Caco-2 (cell line): ENCODE results near the gene NUAK1. TPM values are rescaled to one million over a fixed set of nuclear protein-coding genes. Genes with fewer than 3 reads are reported as not detected.

Source experiments
- BruUV-seq: library from RNA; stranded (reverse); fragments of 400-500 nt; replicated peaks from 2 replicates; lab custom pipeline; 2021; lab: Mats Ljungman, UMichigan
- CTCF ChIA-PET: fragments of 300-600 bp; sonication (Branson Sonifier 250); formaldehyde crosslinking; loops from one replicate; lab custom pipeline; 2022; ENCODE audit warnings: antibody characterized with exemption; lab: Charles Lee
- POLR2A ChIA-PET: fragments of 300-600 bp; sonication (Branson Sonifier 250); formaldehyde crosslinking; loops from one replicate; lab custom pipeline; 2022; ENCODE audit warnings: antibody characterized with exemption; lab: Charles Lee
- DNase-seq, 2 experiments: peaks; one replicate each; pipeline versions ENCODE4 v3.0.0 to v3.0.0-alpha.2; 2020 to 2022
- H3K27me3 ChIP-seq: replicated peaks from 2 replicates; pipeline ENCODE4 v1.6.0; 2011; ENCODE audit warnings: low read length; ENCODE audit not compliant: control insufficient read depth, insufficient read depth
- H3K36me3 ChIP-seq: 2 replicates; pipeline ENCODE4 v1.5.1; 2011; ENCODE audit warnings: low read length; ENCODE audit not compliant: control insufficient read depth, insufficient read depth
- H3K4me1 ChIP-seq: fragments of 250-450 bp; sonication (Bioruptor Pico); 2 replicates; pipeline ENCODE4 v1.5.1; 2020; ENCODE audit warnings: mild to moderate bottlenecking
- H3K4me3 ChIP-seq: 2 replicates; pipeline ENCODE4 v1.5.1; 2011; ENCODE audit warnings: low read depth, mild to moderate bottlenecking, control low read depth, low read length
- H3K9me3 ChIP-seq: fragments of 250-450 bp; sonication (Bioruptor Pico); 2 replicates; pipeline ENCODE4 v1.5.1; 2020; ENCODE audit warnings: mild to moderate bottlenecking, moderate library complexity
- H3K27ac Mint-ChIP-seq: one replicate; pipeline ENCODE4 v1.8.0; 2022; ENCODE audit warnings: mixed read lengths; ENCODE audit not compliant: unreplicated experiment
- H3K27me3 Mint-ChIP-seq: one replicate; pipeline ENCODE4 v1.8.0; 2022; ENCODE audit warnings: mixed read lengths; ENCODE audit not compliant: insufficient read depth, unreplicated experiment
- H3K36me3 Mint-ChIP-seq: one replicate; pipeline ENCODE4 v1.8.0; 2022; ENCODE audit warnings: mild to moderate bottlenecking, mixed read lengths; ENCODE audit not compliant: insufficient read depth, unreplicated experiment
- H3K4me1 Mint-ChIP-seq: one replicate; pipeline ENCODE4 v1.8.0; 2022; ENCODE audit warnings: low read depth, mixed read lengths; ENCODE audit not compliant: unreplicated experiment
- H3K4me3 Mint-ChIP-seq: one replicate; pipeline ENCODE4 v1.8.0; 2022; ENCODE audit warnings: mild to moderate bottlenecking, moderate library complexity, mixed read lengths; ENCODE audit not compliant: unreplicated experiment
- H3K9me3 Mint-ChIP-seq: one replicate; pipeline ENCODE4 v1.8.0; 2022; ENCODE audit warnings: mixed read lengths; ENCODE audit not compliant: unreplicated experiment
- intact Hi-C: fragments of 100-400 bp; cut with micrococcal nuclease; formaldehyde crosslinking; loops from one replicate; pipeline ENCODE4 v1.10.0; 2022; ENCODE audit not compliant: unreplicated experiment
- total RNA-seq: library from RNA; stranded (reverse); gene quantifications from 2 replicates; pipeline ENCODE4 v1.2.3, GENCODE V29; 2022
- TF ChIP-seq, protein P1 (sequence below), 2 experiments: fragments of 200-600 bp in 1 of 2; IDR thresholded peaks; 1 replicate in 1 of 2; 2 replicates in 1 of 2; pipeline versions ENCODE4 v1.5.1 to v1.8.0; 2011 to 2022; ENCODE audit warnings: antibody characterized with exemption in 1 of 2, control low read depth in 1 of 2, inconsistent platforms in 1 of 2, low read depth in 1 of 2, low read length in 1 of 2, mild to moderate bottlenecking in 1 of 2, moderate library complexity in 1 of 2; ENCODE audit not compliant: insufficient read depth in 1 of 2, severe bottlenecking in 1 of 2, unreplicated experiment in 1 of 2

Gene NUAK1
- total RNA-seq, 1 experiment from 2014 or later = 3.7 TPM

DNA sequence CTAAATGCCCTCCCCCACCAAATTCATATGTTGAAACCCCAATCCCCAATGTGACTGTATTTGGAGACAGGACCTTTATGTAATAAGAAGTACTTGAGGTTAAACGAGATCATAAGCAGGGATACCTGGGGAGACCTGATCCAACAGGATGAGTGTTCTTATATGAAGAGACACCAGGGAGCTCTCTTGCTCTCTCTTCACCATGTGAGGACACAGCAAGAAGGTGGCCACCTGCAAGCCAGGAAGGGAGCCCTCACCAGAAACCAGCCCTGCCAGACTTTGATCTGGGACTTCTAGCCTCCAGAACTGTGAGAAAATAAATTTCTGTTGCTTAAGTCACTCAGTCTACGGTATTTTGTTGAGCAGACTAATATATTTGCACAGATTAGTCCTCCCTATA is 113.6 kb downstream of the NUAK1 start:
- intact Hi-C loops = no loop called here
- Histone ChIP-seq H3K4me3 (no peak overlapping the region), H3K4me1 (peaks cover 18% of the 10 kb centered on the region), H3K27me3 (no peaks in the 10 kb centered on the region), H3K36me3 (no peaks in the 10 kb centered on the region), H3K9me3 (no peaks in the 10 kb centered on the region)
- Mint-ChIP-seq H3K9me3 (peaks cover 13% of the 10 kb centered on the region), H3K36me3 (peaks cover 5% of the 10 kb centered on the region), H3K27me3 (no peaks in the 10 kb centered on the region), H3K27ac (no peak overlapping the region), H3K4me3 (no peak overlapping the region), H3K4me1 (peaks cover 25% of the 10 kb centered on the region)
- no peak for DNase-seq
- ChIA-PET CTCF (interaction anchor here (1.0 kb wide), 1 partner anchor 82 kb away, joined by 4 read pairs; no protein-coding TSS in a partner anchor), POLR2A (no interaction called here)
- no TSS peak for BruUV-seq
- TF ChIP-seq, protein P1, sequence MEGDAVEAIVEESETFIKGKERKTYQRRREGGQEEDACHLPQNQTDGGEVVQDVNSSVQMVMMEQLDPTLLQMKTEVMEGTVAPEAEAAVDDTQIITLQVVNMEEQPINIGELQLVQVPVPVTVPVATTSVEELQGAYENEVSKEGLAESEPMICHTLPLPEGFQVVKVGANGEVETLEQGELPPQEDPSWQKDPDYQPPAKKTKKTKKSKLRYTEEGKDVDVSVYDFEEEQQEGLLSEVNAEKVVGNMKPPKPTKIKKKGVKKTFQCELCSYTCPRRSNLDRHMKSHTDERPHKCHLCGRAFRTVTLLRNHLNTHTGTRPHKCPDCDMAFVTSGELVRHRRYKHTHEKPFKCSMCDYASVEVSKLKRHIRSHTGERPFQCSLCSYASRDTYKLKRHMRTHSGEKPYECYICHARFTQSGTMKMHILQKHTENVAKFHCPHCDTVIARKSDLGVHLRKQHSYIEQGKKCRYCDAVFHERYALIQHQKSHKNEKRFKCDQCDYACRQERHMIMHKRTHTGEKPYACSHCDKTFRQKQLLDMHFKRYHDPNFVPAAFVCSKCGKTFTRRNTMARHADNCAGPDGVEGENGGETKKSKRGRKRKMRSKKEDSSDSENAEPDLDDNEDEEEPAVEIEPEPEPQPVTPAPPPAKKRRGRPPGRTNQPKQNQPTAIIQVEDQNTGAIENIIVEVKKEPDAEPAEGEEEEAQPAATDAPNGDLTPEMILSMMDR (IDR thresholded peaks at IDR 0.05; ENCODE audit: insufficient read depth in 1 of 2, low read depth in 1 of 2, low read length in 1 of 2, severe bottlenecking in 1 of 2, unreplicated experiment in 1 of 2) = no peak

DNA sequence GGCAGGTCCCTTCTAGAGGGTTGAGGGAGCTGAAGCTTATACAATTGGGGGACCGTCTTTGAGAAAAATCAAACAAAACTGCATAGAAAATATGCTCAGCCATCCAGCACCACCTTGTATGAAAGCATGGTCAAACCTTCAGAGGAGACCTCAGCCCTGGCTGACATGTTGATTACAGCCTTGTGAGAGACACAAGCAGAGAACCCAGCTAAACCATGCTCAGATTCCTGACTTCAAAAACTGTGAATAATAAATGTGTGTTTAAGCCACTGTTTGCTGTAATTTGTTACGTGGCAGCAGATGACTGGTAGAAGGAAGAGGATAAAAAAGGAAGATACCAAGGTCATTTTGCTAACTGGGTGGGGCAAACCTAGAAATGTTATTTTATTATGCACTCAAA is 115.7 kb downstream of the NUAK1 start:
- H3K9me3 ChIP-seq = peaks cover 9% of the 10 kb centered on the region
- H3K27me3 ChIP-seq = no peaks in the 10 kb centered on the region
- TF ChIP-seq, protein P1 (IDR thresholded peaks at IDR 0.05; ENCODE audit: insufficient read depth in 1 of 2, low read depth in 1 of 2, low read length in 1 of 2, severe bottlenecking in 1 of 2, unreplicated experiment in 1 of 2) = no peak
- no peaks in the 10 kb centered on the region for H3K36me3 ChIP-seq
- Mint-ChIP-seq H3K36me3 (peaks cover 5% of the 10 kb centered on the region), H3K4me1 (peaks cover 16% of the 10 kb centered on the region), H3K9me3 (peaks cover 25% of the 10 kb centered on the region), H3K4me3 (no peak overlapping the region), H3K27ac (no peak overlapping the region), H3K27me3 (no peaks in the 10 kb centered on the region)
- DNase-seq = no peak
- intact Hi-C loops = no loop called here
- H3K4me1 ChIP-seq = peaks cover 8% of the 10 kb centered on the region
- H3K4me3 ChIP-seq = no peak overlapping the region
- POLR2A ChIA-PET = no interaction called here
- no TSS peak for BruUV-seq
- CTCF ChIA-PET = interaction anchor here (0.6 kb wide), 1 partner anchor 126 kb away, joined by 4 read pairs; no protein-coding TSS in a partner anchor

- intact Hi-C loops = no loop called here
- Mint-ChIP-seq H3K27ac (no peak overlapping the region), H3K9me3 (peaks cover 25% of the 10 kb centered on the region), H3K27me3 (no peaks in the 10 kb centered on the region), H3K36me3 (peaks cover 5% of the 10 kb centered on the region), H3K4me3 (no peak overlapping the region), H3K4me1 (peaks cover 16% of the 10 kb centered on the region)
- Histone ChIP-seq H3K4me1 (peaks cover 8% of the 10 kb centered on the region), H3K4me3 (no peak overlapping the region), H3K27me3 (no peaks in the 10 kb centered on the region), H3K9me3 (peaks cover 9% of the 10 kb centered on the region), H3K36me3 (no peaks in the 10 kb centered on the region)
- ChIA-PET CTCF (interaction anchor here (0.6 kb wide), 1 partner anchor 127 kb away, joined by 4 read pairs; no protein-coding TSS in a partner anchor), POLR2A (no interaction called here)
- no TSS peak for BruUV-seq
- TF ChIP-seq, protein P1 (IDR thresholded peaks at IDR 0.05; ENCODE audit: insufficient read depth in 1 of 2, low read depth in 1 of 2, low read length in 1 of 2, severe bottlenecking in 1 of 2, unreplicated experiment in 1 of 2) = no peak
- DNase-seq = no peak
Measured at GRCh38 chr12:106022568-106023012, 116.2 kb downstream of the NUAK1 start.
